HG02588 (cell line): ENCODE data around the gene FGGY.
A peak's percentile ranks its signal among the peaks of the same experiment; 100 is the strongest.
"Not testable (repeated sequence)": the region's sequence is repeated elsewhere in the genome, so short reads cannot be mapped to it uniquely, and the experiment has no call there.

Experiments used
- ATAC-seq: cut with Tn5 transposase; IDR thresholded peaks from one replicate; pipeline ENCODE4 v1.9.1; 2021; ENCODE audit warnings: mild to moderate bottlenecking, moderate library complexity; ENCODE audit not compliant: unreplicated experiment

Gene FGGY

DNA sequence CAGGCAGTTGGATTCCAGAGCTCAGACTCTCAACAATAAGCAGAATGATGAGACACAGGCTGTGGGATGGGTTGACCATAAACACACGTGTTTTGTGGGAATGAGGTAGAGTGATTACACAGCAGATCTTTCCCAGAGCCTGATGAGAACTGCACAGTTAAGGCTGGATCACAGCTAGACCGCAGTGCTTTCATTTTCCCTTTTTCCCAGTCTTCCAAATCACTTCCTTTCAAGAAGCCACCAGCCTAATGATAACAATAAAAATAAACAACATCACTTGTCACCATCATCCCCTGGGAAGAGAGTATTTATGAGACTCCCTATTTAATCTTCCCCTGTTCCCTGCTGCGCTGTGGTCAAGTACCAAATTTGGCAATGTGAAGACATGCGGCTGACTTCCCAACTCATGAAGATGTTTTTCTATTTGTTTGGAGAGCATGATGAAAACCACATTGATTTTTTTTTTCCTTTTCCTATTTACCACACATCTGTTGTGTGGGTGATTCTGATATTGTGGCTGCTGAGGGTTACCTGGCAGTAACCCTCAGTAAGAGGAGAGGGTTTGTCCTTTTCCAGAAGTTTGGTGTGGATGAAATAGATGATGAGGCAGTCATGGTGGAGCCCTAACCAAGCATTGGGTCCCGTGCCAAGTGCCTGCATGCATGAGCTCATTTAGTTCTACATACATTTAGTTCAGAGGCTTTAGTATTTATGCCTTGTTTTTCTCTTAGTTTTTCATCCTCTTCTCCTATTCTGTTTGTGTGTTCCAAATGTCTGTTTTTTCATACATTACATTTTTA, 268.9 kb downstream of the FGGY start:
- no peak for ATAC-seq

DNA sequence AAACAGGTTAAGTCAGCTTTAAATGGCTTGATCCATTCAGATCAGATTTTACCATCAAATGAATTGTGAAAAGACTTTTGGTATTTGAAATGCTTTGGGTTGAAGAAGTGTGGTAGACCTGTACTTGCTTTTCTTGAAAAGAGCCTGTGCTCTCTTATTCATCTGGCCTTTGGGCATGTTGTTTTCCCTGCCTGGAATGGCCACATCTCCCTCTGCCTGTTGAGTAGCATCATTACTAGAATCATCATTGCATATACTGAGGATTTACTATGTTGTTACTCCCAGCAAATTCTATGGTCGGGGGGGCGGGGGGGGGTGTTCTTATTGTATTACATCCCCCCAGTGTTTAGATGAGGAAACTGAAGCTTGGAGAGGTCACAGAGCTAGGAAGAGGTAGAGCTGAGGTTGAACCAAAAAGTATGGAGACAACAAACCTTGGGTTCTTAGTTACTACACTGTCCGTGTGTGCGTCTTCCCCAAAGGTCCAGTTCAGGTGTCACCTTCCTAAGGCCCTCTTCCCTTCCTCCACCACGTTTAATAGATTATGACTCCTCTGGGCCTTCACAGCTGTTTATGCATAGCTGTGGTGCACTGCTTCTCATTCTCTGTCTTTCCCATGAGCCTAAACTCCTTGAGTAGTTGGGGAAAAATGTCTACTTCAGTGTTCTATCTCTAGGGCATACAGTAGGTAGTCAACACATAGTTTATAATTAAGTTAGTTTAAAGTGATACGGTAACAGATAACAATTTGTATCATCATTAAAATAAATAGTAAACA, 271.5 kb downstream of the FGGY start:
- no peak for ATAC-seq

DNA sequence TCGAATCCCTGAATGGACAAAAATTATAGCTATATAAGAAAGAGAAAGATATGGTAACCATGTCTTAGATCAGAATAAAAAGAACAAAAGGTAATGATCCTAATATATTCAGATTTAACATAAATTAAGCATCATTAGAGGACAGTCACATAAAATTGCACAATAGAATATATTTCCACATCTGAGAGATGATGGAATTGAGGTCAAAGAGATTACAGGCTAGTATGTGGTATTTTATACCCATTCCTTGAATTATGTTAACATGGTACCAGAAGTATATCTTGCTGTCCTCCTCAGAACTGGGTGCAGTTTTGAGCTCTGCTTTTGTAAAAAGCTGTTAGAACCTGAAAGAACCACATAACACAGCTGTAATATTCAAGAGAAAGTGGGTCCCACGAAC, 272.3 kb downstream of the FGGY start:
- no peak for ATAC-seq

DNA sequence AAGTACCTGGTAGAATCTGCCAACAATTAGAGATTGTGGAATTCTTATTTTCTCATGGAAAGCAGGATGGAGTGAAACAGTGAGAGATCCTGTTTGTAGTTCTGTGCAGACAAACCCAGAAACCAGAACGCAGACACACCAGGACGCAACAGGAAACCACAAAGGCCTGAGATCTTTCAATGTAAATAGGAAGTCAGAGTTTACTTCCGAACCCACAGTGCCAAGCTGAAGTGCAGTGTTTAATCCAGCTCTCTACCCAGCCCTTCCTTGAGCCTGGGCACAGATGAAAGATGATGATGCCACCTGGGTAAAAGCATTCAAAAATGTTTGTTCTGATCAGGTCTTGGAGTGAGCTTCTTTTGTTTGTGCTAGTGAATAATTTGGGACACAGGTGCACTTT, 273.6 kb downstream of the FGGY start:
- peak; percentile 80 for ATAC-seq

DNA sequence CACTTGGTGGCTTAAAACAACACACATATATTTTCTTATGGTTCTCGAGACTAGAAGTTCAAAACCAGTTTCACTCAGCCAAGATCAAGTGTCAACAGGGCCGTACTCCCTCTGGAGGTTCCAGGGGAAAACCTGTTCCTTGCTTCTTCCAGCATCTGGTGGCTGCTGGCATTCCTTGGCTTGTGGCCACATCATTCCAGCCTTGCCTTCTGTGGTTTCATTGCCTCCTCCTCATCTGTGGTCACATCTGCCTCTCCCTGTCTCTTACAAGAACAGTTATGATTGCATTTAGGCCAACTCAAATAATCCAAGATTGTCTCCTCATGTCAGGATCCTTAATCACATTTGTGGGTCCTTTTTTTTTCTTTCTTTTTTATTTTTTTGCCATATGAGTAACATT, 277.2 kb downstream of the FGGY start:
- no peak for ATAC-seq

DNA sequence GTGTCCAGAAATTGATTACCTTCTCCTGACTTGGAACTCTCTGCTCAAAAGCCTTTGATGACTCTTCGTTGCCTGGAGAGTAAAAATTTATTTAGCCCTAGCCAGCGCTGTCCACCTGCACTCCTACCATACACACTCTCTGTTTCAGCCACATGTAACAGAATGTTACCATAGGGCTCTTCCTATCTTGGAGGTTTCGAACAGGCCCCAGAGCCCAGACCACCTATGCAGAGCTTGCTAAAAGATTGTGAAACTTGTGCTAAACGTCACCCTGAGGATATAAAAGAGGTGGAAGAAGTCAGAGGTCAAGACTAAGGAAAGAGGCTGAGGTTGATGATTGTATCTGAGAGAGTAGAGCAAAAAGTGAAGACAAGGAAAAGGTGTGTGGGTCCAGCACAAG, 280.9 kb downstream of the FGGY start:
- peak; percentile 70 for ATAC-seq

DNA sequence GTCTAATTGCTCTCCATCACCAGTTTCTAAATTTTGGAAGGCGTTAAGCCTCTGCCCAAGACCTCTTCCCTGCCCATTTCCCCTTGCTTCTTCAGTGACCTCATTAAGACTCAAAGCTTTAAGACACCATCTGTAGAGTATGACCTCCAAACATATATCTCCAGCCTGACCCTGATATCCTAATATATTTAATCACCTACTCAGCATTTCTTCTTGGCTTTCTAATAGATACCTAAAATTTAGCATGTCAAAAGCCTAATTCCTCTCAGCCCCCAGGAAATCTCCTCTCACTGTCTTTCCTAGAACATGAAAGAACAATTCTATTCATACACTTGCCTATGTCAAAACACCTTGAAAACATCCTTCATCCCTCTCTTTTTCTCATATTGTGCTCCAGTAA, 282.3 kb downstream of the FGGY start:
- no peak for ATAC-seq

DNA sequence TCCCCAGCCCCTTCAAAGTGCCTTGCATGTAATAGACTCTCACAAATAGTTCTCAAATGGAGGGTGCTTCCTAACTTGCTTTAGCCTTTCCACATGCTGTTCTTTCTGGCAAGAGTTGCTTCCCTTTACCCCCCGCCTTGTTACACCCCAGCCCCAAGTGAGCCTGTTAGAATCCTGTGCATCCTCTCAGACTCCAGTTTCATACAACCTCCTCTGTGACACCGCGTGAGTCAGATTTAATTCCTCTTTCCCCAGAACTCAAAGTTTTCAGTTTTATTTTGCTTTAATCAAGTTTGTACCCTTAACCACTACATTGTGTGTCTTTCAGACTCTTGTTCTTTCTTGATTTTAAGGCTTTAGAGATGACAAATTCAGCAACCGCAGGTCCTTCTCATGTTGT, 283.4 kb downstream of the FGGY start:
- no peak for ATAC-seq

DNA sequence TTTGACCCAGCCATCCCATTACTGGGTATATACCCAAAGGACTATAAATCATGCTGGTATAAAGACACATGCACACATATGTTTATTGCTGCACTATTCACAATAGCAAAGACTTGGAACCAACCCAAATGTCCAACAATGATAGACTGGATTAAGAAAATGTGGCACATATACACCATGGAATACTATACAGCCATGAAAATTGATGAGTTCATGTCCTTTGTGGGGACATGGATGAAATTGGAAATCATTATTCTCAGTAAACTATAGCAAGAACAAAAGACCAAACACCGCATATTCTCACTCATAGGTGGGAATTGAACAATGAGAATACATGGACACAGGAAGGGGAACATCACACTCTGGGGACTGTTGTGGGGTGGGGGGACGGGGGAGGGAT, 295.5 kb downstream of the FGGY start:
- not testable (repeated sequence) for ATAC-seq

DNA sequence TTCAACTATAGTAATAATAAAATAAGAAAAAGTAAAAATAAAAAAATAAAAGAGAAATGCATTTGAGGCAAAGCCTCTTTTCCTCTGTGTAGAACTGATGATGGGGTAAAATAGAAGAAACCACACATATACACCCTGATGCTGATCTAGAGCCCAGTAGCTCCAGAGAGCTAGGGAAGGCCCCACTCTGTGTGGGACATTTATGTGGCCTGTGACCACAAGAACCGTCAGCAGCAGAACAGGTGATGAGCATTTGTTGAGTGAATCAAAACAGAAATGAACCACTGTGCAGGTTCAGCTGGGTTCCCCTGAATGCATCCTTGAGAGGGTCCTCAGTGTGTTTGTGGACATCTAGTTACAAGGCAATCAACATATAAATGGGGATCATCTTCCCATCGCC, 296.0 kb downstream of the FGGY start:
- ATAC-seq = peak; percentile 60

DNA sequence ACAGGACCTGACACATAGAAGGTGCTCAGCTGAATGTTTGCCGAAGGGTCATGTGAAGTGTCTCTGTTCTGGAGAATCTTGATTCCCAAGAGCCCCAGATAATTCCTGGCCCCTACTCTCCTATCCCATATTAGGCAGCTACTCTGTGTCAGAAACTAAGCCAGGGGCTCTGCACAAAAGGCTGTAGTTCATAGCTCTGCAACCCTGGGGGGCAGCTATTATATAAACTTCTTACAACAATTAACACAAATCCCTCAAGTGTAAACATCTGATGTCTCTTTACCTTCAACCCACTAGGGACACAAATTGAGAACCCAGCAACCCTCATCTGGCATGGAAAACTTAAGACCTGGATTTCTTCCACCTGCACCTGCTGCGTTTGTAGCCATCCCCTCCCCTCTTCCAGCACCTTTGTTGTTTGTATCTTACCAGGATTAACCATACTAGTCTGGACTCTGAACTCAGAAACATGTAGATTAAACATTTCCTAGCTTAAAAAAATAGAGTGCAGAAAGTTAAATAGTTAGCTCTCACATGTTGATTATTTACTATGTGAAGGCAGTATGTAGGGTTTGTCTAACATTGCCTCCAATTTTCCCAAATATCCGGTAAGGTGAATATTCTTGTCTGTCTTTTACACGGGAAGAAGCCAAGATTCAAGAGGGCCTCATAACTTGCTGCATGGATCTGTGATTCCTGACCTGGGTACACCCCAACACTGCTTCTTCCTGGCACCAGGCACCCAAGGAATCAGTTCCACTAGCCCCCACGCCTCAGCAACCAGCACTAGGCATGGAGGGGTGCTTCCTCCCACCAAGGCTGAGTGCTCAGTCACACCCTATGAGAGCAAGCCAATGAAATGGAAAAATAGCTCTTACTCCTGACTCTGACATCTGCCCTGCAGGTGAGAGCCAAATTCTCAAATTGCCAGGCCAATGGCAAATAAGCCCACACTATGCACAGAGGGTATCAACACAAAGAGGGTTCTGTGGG, 297.2 kb downstream of the FGGY start:
- ATAC-seq = no peak

DNA sequence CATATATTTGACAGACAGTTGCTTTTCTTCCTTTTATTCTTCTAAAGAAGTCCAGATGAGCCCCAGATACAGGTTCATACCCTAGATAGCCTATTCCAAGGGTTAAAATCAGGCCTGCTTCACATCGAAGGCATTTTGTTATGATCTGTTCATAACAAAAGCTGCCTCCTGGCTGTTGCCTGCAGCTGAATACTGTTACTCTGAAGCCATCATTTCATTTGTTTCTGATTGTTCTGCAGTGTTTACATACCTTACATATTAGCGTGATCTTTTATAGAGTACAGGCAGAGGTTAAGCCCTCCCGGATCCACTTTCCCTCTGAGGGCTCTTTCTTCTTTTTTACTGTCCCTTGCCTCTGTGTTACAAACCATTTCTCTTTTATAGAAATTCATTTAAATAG, 298.9 kb downstream of the FGGY start:
- no peak for ATAC-seq

DNA sequence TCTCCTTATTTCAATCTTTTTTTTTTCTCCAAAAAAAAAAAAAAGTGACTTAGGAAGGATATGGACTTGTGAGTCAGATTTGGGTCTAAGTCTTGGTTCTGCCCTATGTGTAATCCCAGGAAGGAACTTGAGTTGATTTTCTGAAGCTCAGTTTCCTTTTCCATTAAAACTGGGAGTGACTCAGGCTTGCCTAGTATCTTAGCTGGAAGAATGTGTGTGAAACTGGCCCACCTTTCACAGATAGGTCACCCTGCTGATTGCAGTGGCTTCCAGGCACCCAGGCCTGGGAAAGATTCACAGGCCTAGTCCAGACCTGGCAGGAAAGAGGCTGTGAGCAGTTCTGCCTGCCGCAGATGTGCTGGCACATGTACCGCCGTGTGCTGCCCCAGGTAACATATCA, 299.5 kb downstream of the FGGY start:
- ATAC-seq = no peak

DNA sequence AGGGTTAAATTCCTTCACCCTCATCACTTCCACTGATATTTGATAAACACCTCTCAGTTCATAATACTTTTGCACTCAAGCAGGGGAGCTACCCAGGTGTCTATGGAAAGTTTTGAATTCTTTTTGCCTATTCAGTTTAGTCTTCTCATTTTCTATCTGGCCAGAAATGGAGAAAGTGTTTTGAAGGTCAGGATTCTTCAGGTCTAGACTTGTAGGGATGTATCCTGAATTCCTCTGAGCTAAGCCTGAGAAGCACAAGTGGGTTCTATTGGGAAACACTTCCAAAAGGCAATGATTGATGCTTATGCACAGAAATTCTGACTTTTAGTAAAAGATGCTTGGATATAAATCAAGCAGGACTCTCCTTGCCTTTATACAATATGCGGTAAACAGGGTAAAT, 300.1 kb downstream of the FGGY start:
- ATAC-seq = no peak

DNA sequence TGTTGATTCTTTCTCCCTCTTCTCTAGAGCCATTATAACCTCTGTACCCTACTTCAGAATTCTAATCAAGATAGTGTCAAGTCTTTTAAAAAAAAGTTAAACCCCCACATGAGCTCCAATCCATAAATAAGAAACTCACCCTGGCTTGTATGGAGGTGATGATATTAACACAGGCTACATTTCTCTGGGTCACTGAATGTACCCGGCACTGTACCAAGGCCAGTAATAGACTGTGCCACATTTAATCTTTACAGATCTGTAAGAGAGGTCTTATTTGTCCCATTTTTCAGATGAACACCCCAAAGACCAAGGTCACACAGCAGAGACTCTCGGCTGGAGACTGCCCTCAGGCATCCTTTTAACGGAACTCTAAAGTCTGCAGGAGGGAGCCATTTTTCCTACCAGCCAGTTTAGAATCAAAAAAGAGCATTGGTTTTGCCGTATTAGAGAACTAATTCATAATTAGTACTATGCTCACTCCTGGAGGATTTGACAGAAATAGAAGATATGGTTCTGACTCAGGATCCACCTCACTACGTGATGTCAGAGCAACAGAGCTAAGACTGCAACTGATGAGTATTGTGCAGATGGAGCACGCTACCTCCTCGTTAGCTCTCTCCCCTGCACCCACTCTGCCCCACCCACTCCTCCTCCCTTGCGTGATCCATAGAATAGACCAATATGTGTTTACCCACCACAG, 300.7 kb downstream of the FGGY start:
- no peak for ATAC-seq

DNA sequence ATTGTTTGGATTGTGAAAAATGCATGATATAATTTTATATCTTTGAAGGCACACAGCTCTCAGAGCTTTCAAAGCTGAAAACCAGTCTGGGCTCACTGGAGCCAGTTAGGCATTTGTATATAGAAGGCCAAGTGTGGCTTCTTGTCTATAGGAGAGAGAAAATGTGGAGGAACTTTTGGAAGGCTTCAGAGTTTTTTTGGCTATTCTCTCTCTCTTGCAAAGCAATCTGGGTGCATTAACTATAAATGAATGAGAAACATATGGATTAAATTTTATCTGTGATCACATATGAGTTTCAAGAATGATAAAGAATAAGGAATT, 301.2 kb downstream of the FGGY start:
- ATAC-seq = no peak

DNA sequence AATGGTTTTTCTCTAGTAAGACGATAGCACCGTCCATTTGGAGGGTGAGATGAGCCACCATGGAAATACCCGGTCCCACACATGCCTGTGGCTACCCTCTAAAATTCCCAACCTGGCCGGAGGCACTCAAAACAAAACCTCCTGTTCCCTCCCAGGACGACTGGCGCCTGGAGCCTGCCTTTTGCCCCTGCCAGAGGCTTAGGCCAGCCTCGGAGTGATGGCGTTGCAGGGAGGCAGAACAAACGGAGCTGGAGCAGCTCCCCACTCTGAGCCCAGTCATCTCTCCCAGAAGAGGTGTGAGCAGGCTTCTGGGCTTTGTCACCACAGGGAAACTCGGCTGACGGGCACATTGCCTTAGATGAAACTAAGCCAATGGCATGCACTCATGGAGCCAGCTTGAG, 304.1 kb downstream of the FGGY start:
- no peak for ATAC-seq

DNA sequence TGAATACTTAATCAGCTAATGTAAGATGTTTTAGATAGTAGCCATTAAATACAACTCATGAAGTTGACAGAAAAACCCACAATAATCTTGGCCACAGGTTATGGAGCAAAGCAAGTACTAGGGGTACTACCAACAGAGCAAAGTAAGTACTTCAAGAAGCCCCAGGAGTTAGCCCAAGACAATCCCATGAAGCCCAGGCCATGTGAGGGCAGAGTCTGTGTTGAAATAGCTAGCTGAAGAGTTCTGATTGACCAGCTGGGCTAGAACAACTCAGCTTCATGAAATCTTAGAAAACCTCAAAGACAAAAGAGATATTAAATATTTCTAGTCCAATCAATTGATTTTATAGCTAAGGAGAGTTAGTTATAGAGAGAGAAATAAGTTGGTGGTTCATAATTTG, 304.9 kb downstream of the FGGY start:
- ATAC-seq = no peak

DNA sequence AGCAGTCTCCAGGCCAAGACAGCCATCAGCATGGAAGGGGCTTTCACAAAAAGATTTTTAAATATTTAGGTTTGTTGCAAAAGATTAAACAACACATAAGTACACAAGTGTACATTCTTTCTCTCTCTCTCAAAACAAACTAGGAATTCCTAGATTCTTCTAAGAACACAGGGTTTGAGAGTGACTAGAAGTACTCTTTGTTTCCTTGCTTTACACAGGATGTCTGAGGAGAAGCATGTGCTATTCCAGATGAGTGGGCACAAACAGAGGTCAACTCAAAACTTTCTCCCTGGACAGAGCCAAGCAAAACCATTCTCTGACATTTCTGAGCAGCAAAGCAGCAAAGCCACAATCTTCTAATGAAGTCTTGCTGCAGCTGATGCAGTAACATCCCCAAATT, 307.3 kb downstream of the FGGY start:
- ATAC-seq = no peak

DNA sequence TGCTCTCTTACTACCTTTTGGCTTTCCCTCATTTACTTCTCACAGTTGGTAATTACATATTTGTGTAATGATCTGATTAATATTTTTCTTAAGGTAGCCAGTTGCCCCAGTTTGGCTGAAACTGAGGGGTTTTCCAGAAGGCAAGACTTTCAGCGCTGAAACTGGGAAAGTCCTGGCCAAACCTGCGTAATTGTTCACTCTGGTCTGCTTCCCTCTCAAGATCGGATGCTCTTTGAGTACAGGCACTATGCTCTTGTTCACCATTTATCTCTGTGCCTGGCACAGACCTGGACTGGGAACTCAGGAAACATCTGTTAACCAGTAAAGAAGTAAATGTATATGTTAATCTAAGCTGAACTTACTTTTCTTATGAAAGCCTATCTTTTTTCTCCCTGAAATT, 308.3 kb downstream of the FGGY start:
- ATAC-seq = no peak

DNA sequence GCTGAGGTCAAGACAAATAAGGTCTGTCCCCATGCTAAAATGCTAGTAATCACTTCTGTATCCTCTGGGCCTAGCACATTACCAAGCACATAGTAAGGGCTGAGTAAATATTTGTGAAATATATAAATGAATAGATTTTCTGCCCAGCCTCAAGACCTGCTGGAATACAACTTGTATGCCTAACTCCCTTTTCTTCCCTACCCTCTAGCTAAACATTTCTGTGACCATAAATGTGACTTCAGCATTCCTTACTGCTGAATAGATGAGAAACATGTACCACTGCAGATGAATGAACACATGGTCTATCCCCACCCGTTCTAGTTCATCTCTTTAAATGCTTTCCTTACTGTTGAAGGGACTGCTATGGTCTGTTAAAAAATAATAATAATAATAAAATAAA, 308.9 kb downstream of the FGGY start:
- no peak for ATAC-seq
